ENCODE results near the gene GLB1L. TPM values are rescaled to one million over a fixed set of nuclear protein-coding genes. Genes with fewer than 3 reads are reported as not detected.
"Not testable (repeated sequence)": the region's sequence is repeated elsewhere in the genome, so short reads cannot be mapped to it uniquely, and the experiment has no call there.

The GLB1L gene
- 1 to 10 TPM; 4.3 to 4.9 TPM for total RNA-seq

GRCh38 chr2:219245148-219245898 lies at the start of gene GLB1L, which contains the start of gene STK16:
TSS of gene GLB1L (minus strand) at chr2:219245444. CDS start at chr2:219243573, 1,871 bp downstream.
TSS of gene STK16 (plus strand) at chr2:219245479. CDS start at chr2:219246000, 521 bp downstream.
- DNase-seq = peak; percentile 94
- CTCF ChIA-PET = interaction anchor here (0.7 to 2.7 kb wide), 16 partner anchors 9 to 348 kb away, joined by 3 to 25 read pairs (median 6); partner anchors contain the start of genes ANKZF1, ATG9A, DNAJB2 and DNPEP
- ATAC-seq = peak; percentile 75
- Mint-ChIP-seq H3K4me3 (peak within 1 kb of the TSS; percentile 99), H3K4me1 (peaks cover 61% of the 10 kb centered on the region), H3K36me3 (peaks cover 38% of the 10 kb centered on the region), H3K27me3 (no peaks in the 10 kb centered on the region), H3K27ac (peak within 1 kb of the TSS; percentile 100), H3K9me3 (ENCODE audit: low read depth) (no peaks in the 10 kb centered on the region)

GRCh38 chr2:219294356-219295351 lies 49.4 kb upstream of the GLB1L start:
- peaks cover 15% of the 10 kb centered on the region for H3K4me1 Mint-ChIP-seq
- DNase-seq = peak; percentile 91
- no peaks in the 10 kb centered on the region for H3K9me3 Mint-ChIP-seq (ENCODE audit: low read depth)
- peak overlapping the region; percentile 63 for H3K27ac Mint-ChIP-seq
- peaks cover 17% of the 10 kb centered on the region for H3K27me3 Mint-ChIP-seq
- H3K36me3 Mint-ChIP-seq = no peaks in the 10 kb centered on the region
- peak; percentile 87 for ATAC-seq
- H3K4me3 Mint-ChIP-seq = peak overlapping the region; percentile 70
- CTCF ChIA-PET = interaction anchor here (0.6 to 8.5 kb wide), 76 partner anchors 8 to 1226 kb away, joined by 3 to 260 read pairs (median 5); partner anchors contain the start of genes ABCB6, ANKZF1, ATG9A and CFAP65

GRCh38 chr2:219293736-219294231 lies 48.5 kb upstream of the GLB1L start:
- H3K4me1 Mint-ChIP-seq = peaks cover 10% of the 10 kb centered on the region
- ATAC-seq = no peak
- no peak overlapping the region for H3K27ac Mint-ChIP-seq
- H3K9me3 Mint-ChIP-seq (ENCODE audit: low read depth) = no peaks in the 10 kb centered on the region
- peaks cover 11% of the 10 kb centered on the region for H3K27me3 Mint-ChIP-seq
- no peaks in the 10 kb centered on the region for H3K36me3 Mint-ChIP-seq
- CTCF ChIA-PET = interaction anchor here (0.7 to 8.5 kb wide), 15 partner anchors 14 to 406 kb away, joined by 3 to 260 read pairs (median 4); partner anchors contain the start of genes ANKZF1, ATG9A, CNPPD1 and DNAJB2
- DNase-seq = no peak
- H3K4me3 Mint-ChIP-seq = peak overlapping the region; percentile 70

- CTCF ChIA-PET = interaction anchor here (1.1 to 8.5 kb wide), 11 partner anchors 7 to 173 kb away, joined by 3 to 260 read pairs (median 4); partner anchors contain the start of genes ABCB6, CNPPD1, DNAJB2 and NHEJ1
- H3K9me3 Mint-ChIP-seq (ENCODE audit: low read depth) = no peaks in the 10 kb centered on the region
- peaks cover 8% of the 10 kb centered on the region for H3K27me3 Mint-ChIP-seq
- H3K4me1 Mint-ChIP-seq = peaks cover 12% of the 10 kb centered on the region
- DNase-seq (no peak), ATAC-seq (no peak)
- no peak overlapping the region for H3K27ac Mint-ChIP-seq
- H3K36me3 Mint-ChIP-seq = no peaks in the 10 kb centered on the region
- H3K4me3 Mint-ChIP-seq = no peak overlapping the region
These were observed 47.4 kb upstream of the GLB1L start for GRCh38 chr2:219292616-219293015.

GRCh38 chr2:219291910-219292490 lies 46.8 kb upstream of the GLB1L start:
- ATAC-seq (no peak), DNase-seq (no peak)
- Mint-ChIP-seq H3K27ac (no peak overlapping the region), H3K9me3 (ENCODE audit: low read depth) (no peaks in the 10 kb centered on the region), H3K36me3 (no peaks in the 10 kb centered on the region), H3K4me1 (peaks cover 12% of the 10 kb centered on the region), H3K27me3 (peaks cover 8% of the 10 kb centered on the region), H3K4me3 (no peak overlapping the region)
- CTCF ChIA-PET = interaction anchor here (1.1 to 8.5 kb wide), 9 partner anchors 8 to 173 kb away, joined by 3 to 260 read pairs (median 4); partner anchors contain the start of genes ABCB6, DNAJB2 and NHEJ1

GRCh38 chr2:219291394-219291793 lies 46.1 kb upstream of the GLB1L start:
- CTCF ChIA-PET = interaction anchor here (1.2 to 8.5 kb wide), 7 partner anchors 9 to 135 kb away, joined by 3 to 260 read pairs (median 4); partner anchors contain the start of genes ABCB6, DNAJB2 and NHEJ1
- H3K4me1 Mint-ChIP-seq = peaks cover 12% of the 10 kb centered on the region
- H3K36me3 Mint-ChIP-seq = no peaks in the 10 kb centered on the region
- H3K9me3 Mint-ChIP-seq (ENCODE audit: low read depth) = no peaks in the 10 kb centered on the region
- DNase-seq (no peak), ATAC-seq (no peak)
- no peak overlapping the region for H3K27ac Mint-ChIP-seq
- peaks cover 8% of the 10 kb centered on the region for H3K27me3 Mint-ChIP-seq
- H3K4me3 Mint-ChIP-seq = no peak overlapping the region

GRCh38 chr2:219290381-219291171 lies 45.3 kb upstream of the GLB1L start:
- no peak overlapping the region for H3K27ac Mint-ChIP-seq
- H3K36me3 Mint-ChIP-seq = no peaks in the 10 kb centered on the region
- H3K4me3 Mint-ChIP-seq = no peak overlapping the region
- DNase-seq (no peak), ATAC-seq (no peak)
- H3K9me3 Mint-ChIP-seq (ENCODE audit: low read depth) = no peaks in the 10 kb centered on the region
- peaks cover 11% of the 10 kb centered on the region for H3K4me1 Mint-ChIP-seq
- CTCF ChIA-PET = interaction anchor here (1.5 to 8.5 kb wide), 4 partner anchors 9 to 134 kb away, joined by 3 to 260 read pairs (median 78); partner anchors contain the start of genes DNAJB2 and NHEJ1
- H3K27me3 Mint-ChIP-seq = peaks cover 3% of the 10 kb centered on the region

GRCh38 chr2:219289537-219290361 lies 44.5 kb upstream of the GLB1L start:
- no peak for ATAC-seq
- Mint-ChIP-seq H3K27me3 (no peaks in the 10 kb centered on the region), H3K4me3 (no peak overlapping the region), H3K4me1 (peaks cover 6% of the 10 kb centered on the region), H3K9me3 (ENCODE audit: low read depth) (no peaks in the 10 kb centered on the region), H3K36me3 (no peaks in the 10 kb centered on the region), H3K27ac (no peak overlapping the region)
- CTCF ChIA-PET = interaction anchor here (8.5 kb wide), 1 partner anchor 10 kb away, joined by 260 read pairs; the partner anchor contains the start of gene DNAJB2
- DNase-seq = no peak

- CTCF ChIA-PET = interaction anchor here (8.5 kb wide), 1 partner anchor 10 kb away, joined by 260 read pairs; the partner anchor contains the start of gene DNAJB2
- ATAC-seq (no peak), DNase-seq (no peak)
- Mint-ChIP-seq H3K27ac (no peak overlapping the region), H3K9me3 (ENCODE audit: low read depth) (no peaks in the 10 kb centered on the region), H3K4me3 (no peak overlapping the region), H3K36me3 (no peaks in the 10 kb centered on the region), H3K27me3 (no peaks in the 10 kb centered on the region), H3K4me1 (peaks cover 2% of the 10 kb centered on the region)
These were observed 43.9 kb upstream of the GLB1L start for GRCh38 chr2:219289195-219289536.

- H3K9me3 Mint-ChIP-seq (ENCODE audit: low read depth) = no peaks in the 10 kb centered on the region
- H3K4me3 Mint-ChIP-seq = no peak overlapping the region
- H3K4me1 Mint-ChIP-seq = peaks cover 2% of the 10 kb centered on the region
- H3K27me3 Mint-ChIP-seq = no peaks in the 10 kb centered on the region
- peaks cover 4% of the 10 kb centered on the region for H3K36me3 Mint-ChIP-seq
- CTCF ChIA-PET = interaction anchor here (0.8 kb wide), 1 partner anchor 10 kb away, joined by 3 read pairs; no protein-coding TSS in a partner anchor
- DNase-seq (no peak), ATAC-seq (no peak)
- no peak overlapping the region for H3K27ac Mint-ChIP-seq
These were observed 42.5 kb upstream of the GLB1L start for GRCh38 chr2:219287580-219288265.

- CTCF ChIA-PET = interaction anchor here (0.8 to 14.8 kb wide), 3 partner anchors 5 to 128 kb away, joined by 3 to 260 read pairs (median 8); no protein-coding TSS in a partner anchor
- not testable (repeated sequence) for H3K27ac Mint-ChIP-seq; ATAC-seq; H3K27me3 Mint-ChIP-seq; H3K4me1 Mint-ChIP-seq; DNase-seq; H3K36me3 Mint-ChIP-seq; H3K4me3 Mint-ChIP-seq; H3K9me3 Mint-ChIP-seq (ENCODE audit: low read depth)
These were observed 41.8 kb upstream of the GLB1L start for GRCh38 chr2:219287116-219287440.
